K562 (cell line): ENCODE measurements around the gene ERN1. TPM values are rescaled to one million over a fixed set of nuclear protein-coding genes. Genes with fewer than 3 reads are reported as not detected.

Experiments
- CBFA2T3 ChIP-seq: fragments of 450-650 bp; IDR thresholded peaks from 2 replicates; pipeline ENCODE4 v1.6.1; 2017
- FOXA3 ChIP-seq, 2 experiments: fragments of 450-650 bp in 1 of 2; sonication (generic) in 1 of 2; formaldehyde crosslinking; IDR thresholded peaks in 1 of 2; conservative IDR thresholded peaks in 1 of 2; 2 replicates each; pipeline versions ENCODE4 v1.4.0 to v1.8.0; 2020 to 2022; ENCODE audit warnings: mild to moderate bottlenecking in 2 of 2, missing genetic modification reagents in 1 of 2
- FOXP1 ChIP-seq: sonication (generic); formaldehyde crosslinking; IDR thresholded peaks from 2 replicates; pipeline ENCODE4 v1.8.0; 2022; ENCODE audit warnings: mild to moderate bottlenecking, missing genetic modification reagents
- HNRNPH1 ChIP-seq: fragments of 200-400 bp; formaldehyde crosslinking; optimal IDR thresholded peaks from 2 replicates; pipeline ENCODE3; 2017; ENCODE audit warnings: low read depth, mild to moderate bottlenecking, low read length, moderate library complexity
- HNRNPLL ChIP-seq: fragments of 200-400 bp; formaldehyde crosslinking; IDR thresholded peaks from 2 replicates; pipeline ENCODE4 v1.6.1; 2017; ENCODE audit warnings: low read length, low read depth, mild to moderate bottlenecking; ENCODE audit not compliant: poor library complexity, severe bottlenecking
- IFI16 ChIP-seq: fragments of 250-450 bp; sonication (Bioruptor Pico); IDR thresholded peaks from 2 replicates; pipeline ENCODE4 v2.1.2; 2022; ENCODE audit warnings: mild to moderate bottlenecking, inconsistent platforms
- KAT2B ChIP-seq: IDR thresholded peaks from one replicate; pipeline ENCODE4 v1.6.1; 2012; ENCODE audit warnings: low read depth, mild to moderate bottlenecking, control low read depth, inconsistent platforms, low read length, moderate library complexity
- KDM2B ChIP-seq: fragments of 250-450 bp; sonication (Bioruptor Pico); IDR thresholded peaks from 2 replicates; pipeline ENCODE4 v1.8.0; 2021; ENCODE audit warnings: mild to moderate bottlenecking, moderate library complexity
- MAFG ChIP-seq: fragments of 450-650 bp; conservative IDR thresholded peaks from 2 replicates; pipeline ENCODE4 v1.6.1; 2016; ENCODE audit warnings: missing genetic modification characterization, missing compliant biosample characterization
- MAZ ChIP-seq, 2 experiments: fragments of 450-650 bp in 1 of 2; sonication (generic) in 1 of 2; formaldehyde crosslinking; IDR thresholded peaks in 1 of 2; conservative IDR thresholded peaks in 1 of 2; 2 replicates each; pipeline versions ENCODE4 v1.4.0 to v1.5.0; 2020; ENCODE audit warnings: mild to moderate bottlenecking in 1 of 2, missing genetic modification reagents in 1 of 2
- MLLT1 ChIP-seq, 2 experiments: fragments of 450-650 bp; IDR thresholded peaks; 2 replicates each; pipeline ENCODE4 v1.6.1; 2016
- NFIX ChIP-seq: fragments of 250-450 bp; sonication (Bioruptor Pico); IDR thresholded peaks from 2 replicates; pipeline ENCODE4 v1.4.0; 2020; ENCODE audit warnings: low read depth, mild to moderate bottlenecking, moderate library complexity
- RBM39 ChIP-seq: fragments of 200-400 bp; formaldehyde crosslinking; optimal IDR thresholded peaks from 2 replicates; pipeline ENCODE3; 2018; ENCODE audit warnings: low read depth, low read length
- SUPT5H ChIP-seq: fragments of 450-650 bp; IDR thresholded peaks from 2 replicates; pipeline ENCODE4 v1.6.1; 2016
- TBP ChIP-seq: optimal IDR thresholded peaks from 2 replicates; pipeline ENCODE3; 2011; ENCODE audit warnings: low read depth, low read length, improper control_type of control experiment
- TEAD2 ChIP-seq: fragments of 450-650 bp; IDR thresholded peaks from 2 replicates; pipeline ENCODE4 v1.6.1; 2016; ENCODE audit warnings: missing genetic modification characterization, control low read depth, missing compliant biosample characterization
- TEAD4 ChIP-seq, 2 experiments: sonication (generic) in 1 of 2; formaldehyde crosslinking in 1 of 2; IDR thresholded peaks; 2 replicates each; pipeline versions ENCODE4 v1.6.1 to v1.8.0; 2012 to 2022; ENCODE audit warnings: borderline replicate concordance in 1 of 2, inconsistent platforms in 1 of 2, low read length in 1 of 2, mild to moderate bottlenecking in 1 of 2, missing genetic modification reagents in 1 of 2
- WHSC1 ChIP-seq: IDR thresholded peaks from one replicate; pipeline ENCODE4 v1.6.1; 2012; ENCODE audit warnings: low read length, control low read depth, inconsistent platforms
- ZNF134 ChIP-seq: fragments of 250-450 bp; sonication (Bioruptor Pico); conservative IDR thresholded peaks from 2 replicates; pipeline ENCODE4 v1.4.0; 2020
- polyA plus RNA-seq, 8 experiments: library from polyadenylated mRNA; depleted of rRNA in 4 of 8; stranded (reverse) in 5 of 8; unstranded in 3 of 8; fragments of >200 nt; fragmentation: Nextera tagmentation in 2 of 8; fragmentation: Illumina TruSeq in 1 of 8; extraction: Ambion mirVana in 2 of 8; extraction: Trizol in 1 of 8; gene quantifications; 2 replicates each; pipeline versions ENCODE4 v1.2.1 to v1.2.3, GENCODE V29; 2011 to 2014; ENCODE audit warnings: inconsistent platforms in 1 of 8, missing spikeins in 1 of 8
- total RNA-seq, 7 experiments: library from RNA; depleted of rRNA in 6 of 7; stranded (reverse); fragments of >200 nt in 6 of 7; fragmentation: Illumina TruSeq in 2 of 7; extraction: Trizol in 2 of 7; gene quantifications; 2 replicates each; pipeline versions ENCODE4 v1.2.1 to v1.2.3, GENCODE V29; 2011 to 2021; ENCODE audit warnings: low replicate concordance in 1 of 7
- TF ChIP-seq, protein P1 (sequence below): fragments of 250-450 bp; sonication (Bioruptor Pico); IDR thresholded peaks from 2 replicates; pipeline ENCODE4 v1.5.0; 2020; ENCODE audit warnings: mild to moderate bottlenecking
- TF ChIP-seq, protein P2 (sequence below): fragments of 450-650 bp; formaldehyde crosslinking; IDR thresholded peaks from 2 replicates; pipeline ENCODE4 v1.4.0; 2020; ENCODE audit warnings: mild to moderate bottlenecking
- TF ChIP-seq, protein P3 (sequence below), 2 experiments: fragments of 450-650 bp; conservative IDR thresholded peaks; 2 replicates each; pipeline ENCODE4 v1.6.1; 2017; ENCODE audit warnings: mild to moderate bottlenecking in 2 of 2, moderate library complexity in 2 of 2

The ERN1 gene
- total and polyA plus RNA-seq, 9 of the 15 experiments (the other 6 are each of a cell fraction or from before 2014, with no cell fraction given): 2.1 to 22.5 (median 7.3) TPM

DNA sequence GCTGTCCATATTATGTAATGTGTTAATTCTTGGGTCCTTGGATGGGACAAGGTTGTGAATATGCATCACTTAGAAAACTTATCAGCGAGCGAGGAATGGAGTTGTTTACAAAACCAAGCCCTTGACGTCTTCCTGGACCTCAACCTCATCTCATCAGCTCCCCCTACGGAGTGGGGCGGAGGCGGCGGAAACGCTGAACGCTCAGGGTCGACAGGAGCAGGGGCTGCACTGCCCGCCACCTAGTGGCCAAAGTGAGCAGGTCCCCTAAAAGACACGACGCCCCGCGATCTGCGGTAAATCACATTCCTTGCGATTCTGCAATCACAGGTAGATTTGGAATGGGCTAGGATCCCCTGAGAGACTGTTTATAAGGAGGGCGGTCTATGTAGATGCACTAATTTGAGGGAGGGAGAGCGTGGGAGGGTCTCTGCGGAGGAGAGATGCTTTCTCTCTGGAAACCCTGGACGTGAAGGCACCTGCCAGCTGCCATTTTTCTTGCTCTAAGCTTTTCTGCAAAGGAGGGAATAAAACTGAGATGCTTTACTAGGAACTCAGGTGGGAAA, 104.1 kb downstream of the ERN1 start (continued):
- TF ChIP-seq, protein P1, sequence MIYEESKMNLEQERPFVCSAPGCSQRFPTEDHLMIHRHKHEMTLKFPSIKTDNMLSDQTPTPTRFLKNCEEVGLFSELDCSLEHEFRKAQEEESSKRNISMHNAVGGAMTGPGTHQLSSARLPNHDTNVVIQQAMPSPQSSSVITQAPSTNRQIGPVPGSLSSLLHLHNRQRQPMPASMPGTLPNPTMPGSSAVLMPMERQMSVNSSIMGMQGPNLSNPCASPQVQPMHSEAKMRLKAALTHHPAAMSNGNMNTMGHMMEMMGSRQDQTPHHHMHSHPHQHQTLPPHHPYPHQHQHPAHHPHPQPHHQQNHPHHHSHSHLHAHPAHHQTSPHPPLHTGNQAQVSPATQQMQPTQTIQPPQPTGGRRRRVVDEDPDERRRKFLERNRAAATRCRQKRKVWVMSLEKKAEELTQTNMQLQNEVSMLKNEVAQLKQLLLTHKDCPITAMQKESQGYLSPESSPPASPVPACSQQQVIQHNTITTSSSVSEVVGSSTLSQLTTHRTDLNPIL (CRISPR knock-in tag): no peak
- TF ChIP-seq KAT2B: no peak
- TF ChIP-seq FOXA3 (CRISPR knock-in tag; conservative IDR thresholded peaks at IDR 0.05 in 1 of 2, IDR thresholded peaks at IDR 0.05 in 1 of 2): peak; percentile 74 to 91
- TF ChIP-seq WHSC1: no peak
- peak; percentile 18; the same call in 1 of the 2 replicates for TF ChIP-seq CBFA2T3
- TF ChIP-seq NFIX (CRISPR knock-in tag): no peak
- TF ChIP-seq TBP: peak; percentile 30
- TF ChIP-seq, protein P2, sequence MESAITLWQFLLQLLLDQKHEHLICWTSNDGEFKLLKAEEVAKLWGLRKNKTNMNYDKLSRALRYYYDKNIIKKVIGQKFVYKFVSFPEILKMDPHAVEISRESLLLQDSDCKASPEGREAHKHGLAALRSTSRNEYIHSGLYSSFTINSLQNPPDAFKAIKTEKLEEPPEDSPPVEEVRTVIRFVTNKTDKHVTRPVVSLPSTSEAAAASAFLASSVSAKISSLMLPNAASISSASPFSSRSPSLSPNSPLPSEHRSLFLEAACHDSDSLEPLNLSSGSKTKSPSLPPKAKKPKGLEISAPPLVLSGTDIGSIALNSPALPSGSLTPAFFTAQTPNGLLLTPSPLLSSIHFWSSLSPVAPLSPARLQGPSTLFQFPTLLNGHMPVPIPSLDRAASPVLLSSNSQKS: no peak
- TF ChIP-seq MAZ (CRISPR knock-in tag; conservative IDR thresholded peaks at IDR 0.05 in 1 of 2, IDR thresholded peaks at IDR 0.05 in 1 of 2): peak; percentile 52 to 83; a peak in 2 of 4 replicates
- TF ChIP-seq, protein P3, sequence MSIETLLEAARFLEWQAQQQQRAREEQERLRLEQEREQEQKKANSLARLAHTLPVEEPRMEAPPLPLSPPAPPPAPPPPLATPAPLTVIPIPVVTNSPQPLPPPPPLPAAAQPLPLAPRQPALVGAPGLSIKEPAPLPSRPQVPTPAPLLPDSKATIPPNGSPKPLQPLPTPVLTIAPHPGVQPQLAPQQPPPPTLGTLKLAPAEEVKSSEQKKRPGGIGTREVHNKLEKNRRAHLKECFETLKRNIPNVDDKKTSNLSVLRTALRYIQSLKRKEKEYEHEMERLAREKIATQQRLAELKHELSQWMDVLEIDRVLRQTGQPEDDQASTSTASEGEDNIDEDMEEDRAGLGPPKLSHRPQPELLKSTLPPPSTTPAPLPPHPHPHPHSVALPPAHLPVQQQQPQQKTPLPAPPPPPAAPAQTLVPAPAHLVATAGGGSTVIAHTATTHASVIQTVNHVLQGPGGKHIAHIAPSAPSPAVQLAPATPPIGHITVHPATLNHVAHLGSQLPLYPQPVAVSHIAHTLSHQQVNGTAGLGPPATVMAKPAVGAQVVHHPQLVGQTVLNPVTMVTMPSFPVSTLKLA (conservative IDR thresholded peaks at IDR 0.05): peak; percentile 70 to 76; a peak in 2 of 4 replicates
- TF ChIP-seq TEAD4 (IDR thresholded peaks at IDR 0.05; ENCODE audit: low read length): peak; percentile 82
- no peak for TF ChIP-seq TEAD4 (CRISPR knock-in tag; IDR thresholded peaks at IDR 0.05; ENCODE audit: borderline replicate concordance)
- 0 out of 2 replicates have a peak, but pooled peaks have one; percentile 8 for TF ChIP-seq ZNF134 (CRISPR knock-in tag)
- no peak for TF ChIP-seq SUPT5H
- TF ChIP-seq RBM39: peak; percentile 84
- TF ChIP-seq MAFG (tag): no peak
- 0 out of 2 replicates have a peak, but pooled peaks have one; percentile 7 for TF ChIP-seq KDM2B (CRISPR knock-in tag)
- no peak for TF ChIP-seq IFI16
- peak; percentile 77 for TF ChIP-seq HNRNPLL
- peak; percentile 67 to 83; a peak in 3 of 4 replicates for TF ChIP-seq MLLT1 (IDR thresholded peaks at IDR 0.05)
- TF ChIP-seq HNRNPH1: no peak
- peak; percentile 60; the same call in 1 of the 2 replicates for TF ChIP-seq TEAD2
- 0 out of 2 replicates have a peak, but pooled peaks have one; percentile 28 for TF ChIP-seq FOXP1 (CRISPR knock-in tag)
